ENCODE results near the gene SLF1.
"Not testable (repeated sequence)": the region's sequence is repeated elsewhere in the genome, so short reads cannot be mapped to it uniquely, and the experiment has no call there.

SLF1 gene

GRCh38 chr5:94618493-94619328 lies at the start of gene SLF1, which contains the start of gene KIAA0825:
Gene SLF1, plus strand, starts transcription at chr5:94618669. Its CDS starts 10,142 bp downstream, at chr5:94628811.
Gene KIAA0825, minus strand, starts transcription at chr5:94618604. Its CDS starts 81,478 bp downstream, at chr5:94537126.
- in situ Hi-C loops (cut with MboI; ENCODE audit: low sequenced_read_pairs) = no loop called here

- in situ Hi-C loops (cut with MboI; ENCODE audit: low sequenced_read_pairs) = no loop called here
Observed at GRCh38 chr5:94571415-94571814, 47.1 kb upstream of the SLF1 start.

DNA sequence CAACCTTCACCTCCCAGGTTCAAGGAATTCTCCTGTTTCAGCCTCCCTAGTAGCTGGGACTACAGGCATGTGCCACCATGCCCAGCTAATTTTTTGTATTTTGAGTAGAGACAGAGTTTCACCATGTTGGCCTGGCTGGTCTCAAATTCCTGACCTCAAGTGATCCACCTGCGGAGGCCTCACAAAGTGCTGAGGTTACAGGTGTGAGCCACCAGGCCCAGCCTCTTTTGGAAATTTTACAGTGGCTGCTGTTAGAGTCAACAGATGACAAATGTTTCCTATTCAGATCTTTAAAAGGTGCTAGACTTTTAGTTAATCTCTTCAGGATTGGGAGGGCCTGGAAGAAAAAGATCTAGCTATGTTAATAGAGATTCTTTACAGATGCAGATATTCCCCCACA lies 45.1 kb upstream of the SLF1 start:
- in situ Hi-C loops (cut with MboI; ENCODE audit: low sequenced_read_pairs) = not testable (repeated sequence)

DNA sequence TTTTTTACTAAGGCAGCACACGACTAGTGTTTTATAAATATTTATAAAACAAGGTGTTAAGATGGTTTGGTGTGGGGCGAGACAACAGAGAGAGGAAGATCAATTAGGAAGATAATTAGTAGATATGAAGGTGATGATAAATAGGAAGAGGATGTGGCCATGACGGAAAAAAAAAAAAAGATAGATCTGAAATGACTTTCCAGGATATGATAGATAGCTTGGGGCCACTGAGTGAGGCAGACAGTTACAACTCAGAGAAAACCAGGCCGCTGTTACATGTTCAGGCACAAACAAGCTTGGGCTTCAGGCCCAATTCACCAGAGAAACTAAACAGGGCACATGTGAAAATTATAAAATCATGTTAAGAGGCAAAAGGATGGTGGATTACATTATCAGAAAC lies 43.3 kb upstream of the SLF1 start:
- in situ Hi-C loops (cut with MboI; ENCODE audit: low sequenced_read_pairs) = no loop called here

DNA sequence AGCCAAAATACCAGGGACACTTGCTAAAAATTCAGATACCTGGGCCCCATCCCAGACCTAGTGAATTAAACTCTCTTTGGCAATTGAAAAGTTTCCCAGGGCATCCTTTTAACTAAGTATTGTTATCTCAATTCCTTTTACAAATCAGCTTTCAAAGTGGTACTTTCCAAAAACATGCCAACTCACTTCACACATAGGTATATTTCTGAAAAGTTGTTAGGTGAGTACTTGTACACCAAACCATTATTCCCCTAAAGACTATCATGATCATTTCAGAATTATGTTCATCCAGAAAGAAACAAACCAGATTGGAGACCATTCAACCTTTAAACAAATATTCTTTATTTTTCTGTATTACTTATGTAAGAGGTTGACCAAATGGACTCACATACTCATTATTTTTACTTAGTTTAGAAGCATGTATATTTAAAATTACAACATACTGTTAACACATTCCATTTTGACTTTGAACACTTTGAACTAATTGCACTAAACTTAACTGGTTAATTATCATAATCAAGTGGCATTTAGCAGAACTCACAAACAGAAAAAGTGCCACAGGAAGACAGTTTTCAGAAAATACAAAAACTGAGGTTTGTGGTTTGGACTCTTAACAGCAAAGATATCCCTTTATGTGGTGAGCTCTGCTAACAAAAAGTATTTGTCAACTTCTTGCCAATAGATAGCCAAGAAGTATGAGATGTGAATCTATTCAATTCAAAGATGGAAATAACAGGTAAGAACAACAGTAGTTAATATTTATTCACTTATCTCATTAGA lies 40.8 kb upstream of the SLF1 start:
- in situ Hi-C loops (cut with MboI; ENCODE audit: low sequenced_read_pairs) = no loop called here

- in situ Hi-C loops (cut with MboI; ENCODE audit: low sequenced_read_pairs) = no loop called here
Observed at GRCh38 chr5:94595281-94595840, 23.1 kb upstream of the SLF1 start.

DNA sequence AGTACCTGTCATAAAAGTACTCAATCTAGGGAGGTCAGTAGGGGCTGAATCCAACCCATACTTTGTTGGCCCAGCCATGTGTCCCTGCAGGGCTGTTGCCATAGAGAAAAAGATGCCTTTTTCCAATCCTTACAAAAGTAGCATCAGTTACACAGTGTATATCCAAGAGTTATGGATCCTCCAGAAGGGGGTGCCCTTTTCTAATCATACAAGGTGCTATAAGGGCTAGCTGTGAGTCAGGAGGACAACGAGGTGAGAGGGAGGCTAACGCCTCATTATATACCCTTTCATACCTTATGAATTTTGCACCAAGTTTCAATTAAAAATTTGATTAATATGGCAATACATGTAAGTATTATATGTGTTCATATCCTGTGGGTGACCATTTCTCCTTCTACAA lies 4.9 kb upstream of the SLF1 start:
- in situ Hi-C loops (cut with MboI; ENCODE audit: low sequenced_read_pairs) = no loop called here

DNA sequence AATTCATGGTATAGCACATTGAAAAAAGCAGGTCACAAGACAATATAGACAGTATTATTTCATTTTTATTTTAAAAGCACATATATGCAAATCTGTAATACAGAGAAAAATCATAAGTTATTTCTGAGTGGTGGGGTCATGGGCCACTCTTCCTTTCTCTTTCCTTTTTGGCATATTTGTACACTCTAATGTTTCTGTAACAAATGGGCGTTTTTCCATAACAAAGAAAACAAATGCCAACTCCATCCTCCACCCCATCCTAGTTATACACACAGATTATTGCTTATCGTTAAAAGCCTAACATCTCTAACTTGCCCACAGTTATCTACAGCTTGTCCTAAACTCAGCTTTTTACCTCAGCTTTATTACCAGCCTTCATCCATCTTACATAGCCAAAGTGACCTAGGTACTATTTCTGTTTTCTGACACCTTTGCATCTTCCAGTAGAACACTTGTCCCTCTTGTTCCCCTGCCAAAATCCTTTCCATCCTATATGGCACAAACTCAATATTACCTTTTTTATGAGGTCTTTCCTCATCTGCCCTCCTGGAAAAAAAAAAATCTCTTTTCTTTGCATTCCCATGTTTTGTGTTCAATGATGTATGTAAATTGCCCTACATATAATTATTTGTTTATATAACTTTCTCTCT lies 4.2 kb upstream of the SLF1 start:
- in situ Hi-C loops (cut with MboI; ENCODE audit: low sequenced_read_pairs) = no loop called here

- in situ Hi-C loops (cut with MboI; ENCODE audit: low sequenced_read_pairs) = no loop called here
Observed at GRCh38 chr5:94615862-94616261, 2.6 kb upstream of the SLF1 start.

GRCh38 chr5:94618029-94618492 lies 408 bp upstream of the SLF1 start:
- in situ Hi-C loops (cut with MboI; ENCODE audit: low sequenced_read_pairs) = no loop called here

DNA sequence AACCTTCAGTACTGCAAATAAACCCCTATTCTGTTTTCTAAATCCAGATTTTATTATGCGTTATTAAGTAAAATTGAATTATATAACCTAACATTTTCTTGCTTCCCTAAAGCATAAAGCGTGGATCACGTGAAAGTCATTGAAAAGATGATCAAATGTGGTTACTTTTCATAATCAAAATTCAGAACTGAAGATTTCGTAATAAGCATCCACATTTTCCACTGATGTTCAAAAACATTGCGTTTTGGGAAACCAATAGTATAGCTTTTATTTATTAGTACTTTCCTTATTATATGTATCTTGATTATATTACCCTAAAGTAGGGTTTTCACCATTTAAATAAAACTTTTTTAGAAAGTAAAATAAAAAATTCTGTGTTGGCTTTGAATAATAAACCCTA lies 1.8 kb downstream of the SLF1 start:
- in situ Hi-C loops (cut with MboI; ENCODE audit: low sequenced_read_pairs) = no loop called here

DNA sequence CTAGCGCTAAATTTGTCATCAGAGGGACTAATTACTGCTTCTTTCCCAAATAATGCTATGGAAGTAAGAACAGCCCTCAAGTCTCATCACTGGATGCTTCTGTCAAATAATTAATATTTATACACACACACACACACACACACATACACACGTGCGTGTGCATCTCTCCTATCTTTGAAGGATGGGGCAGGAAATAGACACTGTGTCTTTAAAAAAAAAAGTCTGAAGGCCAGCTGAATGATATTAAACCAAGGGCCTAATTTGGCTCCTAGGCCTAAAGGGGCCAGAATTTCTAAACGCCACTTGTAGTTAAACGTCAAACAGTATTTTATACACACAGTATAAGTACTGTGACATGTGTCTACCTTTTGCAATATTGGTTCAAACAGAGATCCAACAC lies 3.3 kb downstream of the SLF1 start:
- in situ Hi-C loops (cut with MboI; ENCODE audit: low sequenced_read_pairs) = no loop called here

DNA sequence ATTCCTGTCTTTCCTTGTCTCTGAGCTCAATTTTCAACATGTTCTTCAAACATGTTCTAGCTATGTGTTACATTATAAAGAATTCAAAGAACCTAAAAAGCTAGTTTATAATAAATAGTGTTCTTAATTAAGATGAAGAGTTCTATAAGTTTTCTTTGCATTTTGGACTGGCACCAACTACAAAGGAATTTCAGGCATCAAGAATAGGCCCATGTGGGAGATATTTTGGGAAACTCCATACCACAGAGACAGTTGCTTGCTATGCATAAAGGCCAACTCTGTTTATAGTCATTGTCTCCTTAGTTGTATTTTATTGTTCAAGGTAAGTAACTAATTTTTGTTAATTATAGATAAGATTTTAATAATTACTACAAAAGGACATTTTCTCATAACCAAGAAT lies 4.5 kb downstream of the SLF1 start:
- in situ Hi-C loops (cut with MboI; ENCODE audit: low sequenced_read_pairs) = no loop called here

DNA sequence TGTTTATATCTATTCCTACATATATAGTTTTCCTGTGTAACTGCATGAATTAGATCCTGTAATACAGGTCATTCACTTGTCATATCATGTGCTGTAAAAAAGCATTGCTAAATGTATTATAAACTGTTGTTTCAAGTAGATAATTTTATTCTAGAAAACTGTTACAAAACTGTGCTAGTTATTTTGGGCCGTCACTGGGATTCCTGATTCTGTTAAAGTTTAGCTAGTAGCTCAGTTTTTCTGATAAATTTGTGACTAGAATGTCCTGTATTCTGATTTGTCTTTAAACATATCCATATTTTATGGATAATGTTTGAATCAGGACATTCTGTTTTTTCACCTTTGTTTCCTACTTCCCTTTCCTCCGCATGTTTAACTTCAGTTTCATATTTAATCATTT lies 5.4 kb downstream of the SLF1 start:
- in situ Hi-C loops (cut with MboI; ENCODE audit: low sequenced_read_pairs) = no loop called here

GRCh38 chr5:94627191-94627590 lies 8.7 kb downstream of the SLF1 start:
- in situ Hi-C loops (cut with MboI; ENCODE audit: low sequenced_read_pairs) = no loop called here

DNA sequence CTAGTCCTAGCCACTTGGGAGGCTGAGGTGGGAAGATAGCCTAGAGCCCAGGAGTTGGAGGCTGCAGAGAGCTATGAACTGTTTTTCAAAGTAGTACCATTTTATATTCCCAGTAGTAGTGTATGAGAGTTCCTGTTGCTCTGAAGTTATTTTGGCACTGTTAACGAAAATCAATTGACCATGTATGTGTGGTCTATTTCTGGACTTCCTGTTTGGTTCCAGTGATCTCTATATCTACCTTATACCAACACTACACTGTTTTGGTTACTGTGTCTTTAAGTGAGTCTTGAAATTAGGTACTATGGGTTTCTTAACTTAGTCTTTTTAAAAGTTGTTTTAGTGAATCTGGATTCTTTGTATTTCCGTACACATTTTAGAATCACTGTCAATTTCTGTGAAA lies 13.6 kb downstream of the SLF1 start:
- in situ Hi-C loops (cut with MboI; ENCODE audit: low sequenced_read_pairs) = no loop called here

- in situ Hi-C loops (cut with MboI; ENCODE audit: low sequenced_read_pairs) = no loop called here
Observed at GRCh38 chr5:94640176-94640575, 21.7 kb downstream of the SLF1 start.

GRCh38 chr5:94645053-94645452 lies 26.6 kb downstream of the SLF1 start:
- in situ Hi-C loops (cut with MboI; ENCODE audit: low sequenced_read_pairs) = no loop called here

DNA sequence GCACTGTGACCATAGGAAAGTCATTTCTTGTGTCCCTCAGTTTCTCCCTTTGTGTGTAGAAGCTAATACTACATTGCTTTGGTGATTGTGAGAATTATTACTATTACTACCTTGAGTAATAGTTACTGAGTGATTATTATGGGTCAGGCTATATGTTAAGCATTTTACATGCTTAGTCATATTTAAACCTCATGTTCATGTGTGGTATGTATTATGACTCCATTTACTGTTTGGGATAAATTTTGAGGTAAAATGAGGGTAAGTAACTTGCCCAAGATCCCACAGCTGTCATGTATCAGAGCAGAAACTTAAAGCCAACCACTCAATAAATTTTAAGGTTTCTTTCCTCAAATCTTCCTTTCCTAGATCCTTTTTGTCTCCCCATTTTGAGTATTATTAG lies 28.3 kb downstream of the SLF1 start:
- in situ Hi-C loops (cut with MboI; ENCODE audit: low sequenced_read_pairs) = no loop called here

- in situ Hi-C loops (cut with MboI; ENCODE audit: low sequenced_read_pairs) = no loop called here
Observed at GRCh38 chr5:94649874-94650273, 31.4 kb downstream of the SLF1 start.

DNA sequence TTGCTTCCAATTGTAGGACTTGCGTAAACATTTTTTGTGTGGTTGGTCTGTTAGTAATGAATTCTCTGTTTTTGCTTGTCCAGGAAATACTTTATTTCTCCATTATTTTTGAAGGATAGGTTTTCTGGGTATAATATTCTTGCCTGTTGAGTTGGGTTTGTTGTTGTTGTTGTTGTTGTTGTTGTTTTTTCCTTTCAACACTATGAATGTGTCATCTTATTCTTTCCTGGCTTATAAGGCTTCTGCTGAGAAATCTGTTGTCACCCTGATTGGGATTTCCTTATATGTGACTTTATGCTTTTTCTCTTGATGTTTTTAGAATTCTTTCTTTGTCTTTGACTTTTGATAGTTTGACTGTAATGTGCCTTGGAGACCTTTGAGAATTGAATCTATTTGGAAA lies 39.8 kb downstream of the SLF1 start:
- in situ Hi-C loops (cut with MboI; ENCODE audit: low sequenced_read_pairs) = no loop called here

Data from hTERT RPE-1 (cell line).